A204.1 (cell line): ENCODE measurements around the gene ITSN1.
A peak's percentile ranks its signal among the peaks of the same experiment; 100 is the strongest.

Experiments used
- FAIRE-seq: peaks from 2 replicates; lab custom pipeline; 2012; peaks lifted over from hg19 to GRCh38; lab: Jason Lieb, UNC

The ITSN1 gene

GRCh38 chr21:33813832-33814365 lies 171.6 kb downstream of the ITSN1 start:
- FAIRE-seq: no peak

- FAIRE-seq: no peak
Observed at GRCh38 chr21:33815143-33815707, 172.9 kb downstream of the ITSN1 start.

GRCh38 chr21:33816174-33816573 lies 173.9 kb downstream of the ITSN1 start:
- FAIRE-seq: no peak

- FAIRE-seq: no peak
Observed at GRCh38 chr21:33817138-33817537, 174.8 kb downstream of the ITSN1 start.

- FAIRE-seq: no peak
Observed at GRCh38 chr21:33817663-33818451, 175.6 kb downstream of the ITSN1 start.

GRCh38 chr21:33820230-33820770 lies 178.0 kb downstream of the ITSN1 start:
- peak; percentile 35 for FAIRE-seq

- FAIRE-seq: no peak
Observed at GRCh38 chr21:33820798-33821197, 178.5 kb downstream of the ITSN1 start.

- no peak for FAIRE-seq
Observed at GRCh38 chr21:33821503-33822322, 179.4 kb downstream of the ITSN1 start.

GRCh38 chr21:33824156-33824941 lies 182.0 kb downstream of the ITSN1 start:
- no peak for FAIRE-seq

GRCh38 chr21:33825419-33825818 lies 183.1 kb downstream of the ITSN1 start:
- FAIRE-seq: no peak

GRCh38 chr21:33825915-33826314 lies 183.6 kb downstream of the ITSN1 start:
- no peak for FAIRE-seq

GRCh38 chr21:33828083-33828482 lies 185.8 kb downstream of the ITSN1 start:
- no peak for FAIRE-seq

- FAIRE-seq: no peak
Observed at GRCh38 chr21:33828577-33828976, 186.3 kb downstream of the ITSN1 start.

GRCh38 chr21:33829844-33830243 lies 187.5 kb downstream of the ITSN1 start:
- no peak for FAIRE-seq

- no peak for FAIRE-seq
Observed at GRCh38 chr21:33831962-33832659, 189.8 kb downstream of the ITSN1 start.

- FAIRE-seq: no peak
Observed at GRCh38 chr21:33834801-33835500, 192.7 kb downstream of the ITSN1 start.

- no peak for FAIRE-seq
Observed at GRCh38 chr21:33835920-33836319, 193.6 kb downstream of the ITSN1 start.

GRCh38 chr21:33836408-33836807 lies 194.1 kb downstream of the ITSN1 start:
- FAIRE-seq: no peak

- FAIRE-seq: no peak
Observed at GRCh38 chr21:33839167-33839716, 196.9 kb downstream of the ITSN1 start.

GRCh38 chr21:33839806-33840205 lies 197.5 kb downstream of the ITSN1 start:
- FAIRE-seq: no peak
